AG08396 (cell line): ENCODE measurements around the gene KLHL34.

Source experiments
- DNase-seq: peaks from one replicate; pipeline ENCODE4 v3.0.0; 2012; ENCODE audit warnings: low spot score, mixed read lengths

KLHL34 gene, protein sequence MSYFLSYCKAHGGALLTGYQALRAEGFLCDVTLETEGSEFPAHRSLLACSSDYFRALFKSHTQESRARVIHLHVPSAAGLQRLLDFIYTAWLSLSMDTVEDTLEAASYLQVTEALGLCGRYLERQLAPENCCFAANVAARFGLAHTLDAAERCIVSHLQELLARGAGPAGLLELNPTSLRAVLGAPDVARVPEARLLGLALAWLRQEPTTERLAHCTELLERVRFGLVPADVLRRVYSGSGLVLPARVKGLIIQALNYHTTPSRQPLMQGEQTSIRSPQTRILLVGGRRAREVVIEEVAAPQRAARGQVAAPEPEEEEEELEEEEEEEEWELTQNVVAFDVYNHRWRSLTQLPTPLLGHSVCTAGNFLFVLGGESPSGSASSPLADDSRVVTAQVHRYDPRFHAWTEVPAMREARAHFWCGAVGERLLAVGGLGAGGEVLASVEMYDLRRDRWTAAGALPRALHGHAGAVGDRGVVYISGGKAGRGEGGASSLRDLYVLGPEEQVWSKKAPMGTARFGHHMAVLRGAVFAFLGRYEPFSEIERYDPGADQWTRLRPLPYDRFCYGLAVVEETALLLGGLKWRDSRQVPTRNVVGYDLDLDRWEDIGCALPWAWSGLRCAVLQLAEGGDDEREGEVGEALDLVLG

DNA sequence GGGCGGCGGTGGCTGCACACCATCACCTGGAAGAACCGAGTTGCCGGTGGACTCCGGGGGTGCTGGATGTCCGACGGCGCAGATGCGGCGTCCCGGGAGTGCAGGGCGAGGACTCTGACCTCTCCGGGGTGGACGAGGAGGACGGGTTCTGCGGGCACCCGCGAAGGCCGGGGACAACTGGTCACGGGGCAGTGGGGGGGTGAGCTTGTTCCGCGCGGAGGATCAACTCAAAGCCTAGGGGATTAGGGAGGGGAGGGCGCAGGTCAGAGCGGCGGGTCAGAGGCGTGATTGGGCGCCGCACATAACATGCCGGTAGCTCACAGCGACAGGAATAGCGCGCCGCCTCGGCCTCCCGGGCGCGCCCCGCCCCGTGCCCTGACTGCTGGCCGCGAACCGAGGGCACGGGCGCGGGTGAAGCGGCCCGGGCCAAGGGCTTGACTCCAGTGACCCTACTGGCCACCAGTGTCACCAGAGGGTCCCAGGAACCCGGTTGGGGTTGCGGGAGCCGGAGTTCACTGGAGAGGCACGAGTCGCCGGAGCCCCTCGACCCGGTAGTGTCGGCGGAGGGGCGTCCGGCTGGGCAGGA is at the start of gene KLHL34:
Gene KLHL34 (minus strand): TSS at position 179 of the 586 bp plus-strand sequence. CDS start 542 bp downstream, outside the sequence.
- no peak for DNase-seq

DNA sequence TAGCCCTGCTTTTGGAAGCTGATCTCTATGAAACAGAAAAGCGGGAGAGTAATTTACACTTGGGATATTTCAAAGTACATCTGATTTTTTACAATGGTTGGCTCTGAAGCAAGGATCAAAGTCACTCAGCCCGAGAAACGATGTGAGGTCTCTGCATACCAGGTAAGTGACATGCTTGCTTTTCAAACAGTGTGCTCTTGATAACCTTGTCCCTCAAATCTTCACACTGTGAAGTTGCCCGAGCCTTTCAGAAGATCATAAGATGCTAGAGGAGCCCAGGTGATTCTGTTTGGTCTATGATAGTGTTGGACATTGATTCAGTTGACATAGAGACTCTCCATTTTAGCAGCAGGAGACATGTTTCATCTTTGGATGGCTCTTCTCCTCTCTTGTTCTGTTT is 47.1 kb upstream of the KLHL34 start:
- no peak for DNase-seq

DNA sequence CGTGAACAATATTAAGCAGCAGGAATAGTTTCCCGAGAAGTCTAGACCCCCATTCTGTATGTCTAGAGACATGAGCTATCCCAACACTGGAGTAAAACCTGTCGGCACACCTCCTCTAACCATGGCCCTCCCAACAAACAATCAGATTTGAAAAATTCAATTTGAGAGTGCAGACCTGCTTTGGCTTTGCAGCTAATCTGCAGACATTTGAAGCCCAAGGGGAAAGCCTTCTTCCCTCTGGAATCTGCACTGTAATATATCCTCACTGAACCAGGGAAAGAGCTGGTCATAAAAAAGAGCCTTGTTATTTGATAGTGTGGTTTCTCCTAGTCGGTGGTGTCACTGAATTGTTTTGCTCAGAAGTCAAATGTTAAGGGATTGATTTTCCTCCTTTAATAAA is 44.6 kb upstream of the KLHL34 start:
- no peak for DNase-seq

DNA sequence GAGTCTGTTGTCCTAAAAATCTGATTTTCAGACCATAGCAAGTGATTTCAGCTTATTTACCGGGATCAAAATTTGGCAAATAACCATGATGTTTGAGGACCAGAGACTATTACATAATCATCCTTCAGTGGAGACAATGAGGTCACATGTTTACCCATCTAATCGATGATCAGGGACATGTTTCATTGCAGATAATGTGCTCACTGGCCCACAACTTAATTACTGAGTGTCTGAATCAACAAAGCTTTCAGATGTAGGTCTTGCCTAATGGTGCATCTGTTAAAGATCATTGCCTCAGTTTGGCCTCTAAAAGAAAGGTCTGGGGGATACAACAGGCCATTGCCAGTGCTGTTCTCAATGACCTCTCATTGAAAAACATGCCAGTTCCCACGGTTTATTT is 42.8 kb upstream of the KLHL34 start:
- DNase-seq = no peak

DNA sequence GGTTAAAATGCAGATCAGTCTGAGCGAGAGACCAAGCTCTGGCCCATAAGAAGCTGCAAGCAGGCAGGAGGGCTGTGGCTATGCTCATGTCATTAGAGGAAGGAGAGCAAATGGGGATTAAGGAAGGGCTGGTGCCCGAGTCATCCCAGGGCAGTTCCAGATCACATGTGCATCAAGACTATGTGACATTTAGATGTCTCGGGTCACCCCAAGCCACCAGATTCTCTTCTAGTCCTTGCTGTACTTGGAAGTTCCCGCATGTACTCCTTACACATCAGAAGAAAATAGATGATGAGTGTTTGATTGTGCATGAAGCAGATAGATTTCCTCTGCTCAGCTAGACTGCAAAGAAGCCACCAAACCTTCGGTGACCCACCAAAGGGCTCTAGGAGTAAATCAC is 42.1 kb upstream of the KLHL34 start:
- DNase-seq = no peak

DNA sequence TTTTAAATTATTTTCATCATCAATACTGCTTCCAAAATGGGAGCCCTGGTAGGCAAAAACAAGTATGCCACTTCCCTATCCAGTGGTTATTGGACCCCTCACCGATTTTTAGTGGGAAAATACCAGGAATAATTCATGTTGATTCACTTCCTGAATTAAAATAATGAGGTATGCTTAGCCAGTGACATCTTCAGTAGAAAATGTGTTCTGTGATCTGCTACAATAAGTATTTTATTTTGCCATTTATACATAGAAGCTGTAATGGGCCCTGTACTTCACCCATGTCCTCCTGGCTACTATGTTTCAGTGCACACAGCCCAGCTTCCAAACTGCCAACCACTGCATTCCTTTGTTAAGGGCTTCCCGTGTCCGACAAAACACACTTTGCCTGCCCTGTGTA is 41.0 kb upstream of the KLHL34 start:
- DNase-seq = no peak

DNA sequence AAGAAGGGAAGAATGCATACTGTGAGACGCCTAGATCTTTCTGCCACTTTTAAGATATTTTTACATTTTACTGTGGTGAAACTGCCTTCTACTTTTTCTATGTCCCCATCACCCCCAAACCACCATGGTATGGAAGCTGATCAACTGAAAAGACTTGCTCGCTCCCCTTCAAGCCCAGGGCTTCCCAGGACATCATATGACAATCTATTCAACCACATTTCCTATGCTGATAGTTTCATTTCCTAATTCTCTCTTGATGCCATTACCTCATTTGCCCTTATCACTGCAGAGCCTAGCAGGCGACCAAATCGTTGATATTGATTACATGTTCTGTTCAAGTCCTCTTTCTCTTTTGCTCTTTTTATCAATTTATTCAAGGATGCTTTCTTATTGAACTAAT is 40.1 kb upstream of the KLHL34 start:
- DNase-seq = no peak

DNA sequence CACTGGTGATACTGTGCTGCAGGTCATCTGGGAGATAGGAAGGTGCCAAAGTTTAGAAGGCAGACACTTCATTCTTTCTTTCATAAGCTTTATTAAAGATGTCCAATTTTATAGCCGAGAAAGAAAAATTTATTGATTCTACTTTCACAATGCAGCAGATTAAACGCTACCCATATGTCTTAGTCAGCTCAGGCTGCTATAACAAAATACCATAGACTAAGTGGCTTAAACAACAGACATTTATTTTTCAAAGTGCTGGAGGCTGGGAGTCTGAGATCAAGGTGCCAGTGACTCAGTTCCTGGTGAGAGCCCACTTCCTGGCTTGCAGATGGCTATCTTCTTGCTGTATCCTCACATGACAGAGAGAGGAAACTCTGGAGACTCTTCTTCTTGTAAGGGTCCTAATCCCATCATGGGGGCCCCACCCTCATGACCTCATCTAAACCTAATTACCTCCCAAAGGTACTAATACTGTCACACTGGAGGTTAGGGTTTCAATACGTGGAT is 33.4 kb upstream of the KLHL34 start:
- no peak for DNase-seq

DNA sequence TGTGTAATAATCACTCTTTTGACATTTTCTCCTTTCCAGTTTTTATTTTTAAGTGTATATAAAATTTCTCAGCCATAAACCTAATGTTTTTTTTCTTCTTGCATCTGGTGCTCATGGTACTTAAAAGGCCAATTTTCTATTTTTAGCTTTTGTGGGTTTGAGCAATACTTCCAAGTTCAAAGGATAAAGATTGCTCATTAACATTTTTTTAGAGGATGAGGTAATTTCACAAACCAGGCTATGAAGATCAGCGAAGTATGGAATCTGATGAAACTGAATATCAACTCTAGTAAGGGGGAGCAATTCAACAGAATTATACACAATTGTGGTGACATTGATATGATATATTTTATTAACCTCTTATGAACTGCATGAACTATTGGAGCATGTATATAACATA is 25.8 kb upstream of the KLHL34 start:
- no peak for DNase-seq

DNA sequence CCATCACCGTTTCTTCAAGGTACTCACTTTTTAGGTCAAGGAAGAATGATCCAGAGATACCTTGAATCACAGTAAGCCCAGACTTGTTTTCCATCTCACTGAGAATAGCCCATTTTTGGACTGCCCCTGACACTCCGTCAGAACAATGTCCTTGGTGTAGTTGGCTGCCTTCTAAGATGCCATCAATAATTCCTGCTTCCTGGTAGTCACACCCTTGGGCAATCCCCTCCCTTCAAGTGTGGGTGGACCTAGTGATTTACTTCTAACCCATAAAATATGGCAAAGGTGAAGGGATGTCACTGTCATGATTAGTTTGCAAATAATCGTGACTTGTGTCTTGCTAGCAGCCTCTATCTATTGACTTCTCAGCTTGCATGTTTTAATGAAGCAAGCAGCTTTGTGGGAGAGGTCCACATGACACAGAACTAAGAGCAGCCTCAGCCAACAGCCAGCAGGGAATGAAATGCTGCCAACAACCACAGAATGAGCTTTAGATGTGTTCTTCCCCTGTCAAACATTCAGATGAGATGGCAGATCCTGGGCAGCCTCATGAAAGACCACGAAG is 20.0 kb upstream of the KLHL34 start:
- no peak for DNase-seq

DNA sequence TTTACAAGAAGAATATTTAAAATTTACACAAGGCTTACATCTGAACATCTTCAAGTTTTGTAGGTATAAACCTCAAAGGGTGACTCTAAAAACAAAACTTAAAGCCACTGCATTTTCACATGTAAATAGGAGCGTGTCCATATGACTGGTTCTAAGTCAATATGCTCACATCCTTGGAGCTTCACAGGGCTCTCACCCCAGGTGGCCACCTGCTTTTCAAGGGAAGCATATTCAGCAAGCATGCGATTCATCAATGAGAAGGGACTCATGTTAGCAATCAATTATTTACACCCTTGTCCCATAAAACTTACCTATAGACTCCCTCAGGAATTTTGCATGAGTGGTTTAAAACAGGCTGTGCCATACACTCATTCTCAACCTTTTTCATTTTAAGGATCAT is 17.8 kb upstream of the KLHL34 start:
- no peak for DNase-seq

DNA sequence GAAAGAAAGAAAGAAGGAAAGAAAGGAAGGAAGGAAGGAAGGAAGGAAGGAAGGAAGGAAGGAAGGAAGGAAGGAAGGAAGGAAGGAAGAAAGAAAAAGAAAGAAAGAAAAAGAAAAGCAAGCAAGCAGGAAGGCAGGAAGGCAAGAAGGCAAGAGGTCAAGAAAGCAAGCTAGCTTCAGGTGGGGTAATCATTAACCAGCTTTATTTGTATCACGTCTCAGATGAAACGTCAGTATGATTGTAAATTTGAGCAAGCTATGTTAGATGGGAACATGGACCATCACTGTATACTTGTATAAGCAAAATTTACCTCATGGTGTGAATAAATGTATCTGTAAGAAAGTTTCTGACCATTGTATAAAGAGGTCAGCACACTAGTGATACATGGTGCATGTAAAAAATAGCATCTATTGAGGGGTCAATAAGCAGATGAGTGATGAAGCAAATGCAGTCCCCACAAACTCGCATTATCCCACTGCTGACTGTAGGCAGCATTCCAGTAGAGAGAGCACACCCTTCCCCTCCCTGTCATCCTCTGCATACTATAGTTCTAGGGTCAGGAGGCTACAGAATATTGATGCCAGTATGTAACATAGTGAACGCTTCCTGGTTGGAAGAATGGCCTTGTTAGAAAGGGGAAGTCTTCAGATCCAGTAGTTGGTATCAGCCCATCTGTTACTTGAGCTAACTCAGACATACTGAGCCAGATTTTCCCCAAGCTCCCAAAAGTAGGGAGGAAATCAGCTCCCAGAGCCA is 16.5 kb upstream of the KLHL34 start:
- DNase-seq = no peak

DNA sequence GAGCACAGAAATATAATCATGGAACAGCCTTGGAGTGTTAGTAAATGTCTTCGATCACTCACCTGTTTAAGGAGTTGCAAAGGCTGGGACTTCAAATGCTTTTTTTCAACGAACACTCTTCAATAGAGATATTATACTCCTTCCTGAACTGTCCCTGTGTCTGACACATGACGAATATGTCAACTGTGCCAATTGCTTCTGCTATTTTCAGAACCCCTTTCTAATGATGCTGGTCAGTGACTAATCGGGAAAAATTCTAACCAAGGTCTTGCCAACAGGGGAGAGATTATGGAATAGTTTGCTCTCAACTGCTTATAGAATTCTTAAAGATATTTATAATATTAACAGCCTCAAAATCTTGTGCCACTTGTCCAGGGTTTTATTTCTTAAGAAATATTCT is 8.5 kb upstream of the KLHL34 start:
- DNase-seq = no peak

DNA sequence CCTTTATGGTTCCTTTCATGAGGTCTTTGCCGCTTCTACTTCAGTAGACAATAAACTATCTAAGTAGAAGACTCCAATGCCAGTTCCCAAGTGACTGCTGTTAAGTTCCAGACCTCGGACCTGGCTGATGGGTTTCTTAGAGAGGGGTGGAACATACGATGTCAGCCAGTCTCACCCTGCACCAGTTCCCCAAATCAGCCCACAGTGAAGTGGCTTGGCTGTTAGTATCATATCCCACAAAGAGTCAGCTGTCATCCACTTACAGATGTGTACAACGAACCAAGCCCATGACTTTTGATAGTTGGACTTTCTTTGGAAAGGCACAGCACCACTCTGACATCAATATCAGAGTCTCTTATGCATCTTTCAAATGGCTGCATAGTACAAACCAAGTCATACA is 8.1 kb upstream of the KLHL34 start:
- DNase-seq = no peak

DNA sequence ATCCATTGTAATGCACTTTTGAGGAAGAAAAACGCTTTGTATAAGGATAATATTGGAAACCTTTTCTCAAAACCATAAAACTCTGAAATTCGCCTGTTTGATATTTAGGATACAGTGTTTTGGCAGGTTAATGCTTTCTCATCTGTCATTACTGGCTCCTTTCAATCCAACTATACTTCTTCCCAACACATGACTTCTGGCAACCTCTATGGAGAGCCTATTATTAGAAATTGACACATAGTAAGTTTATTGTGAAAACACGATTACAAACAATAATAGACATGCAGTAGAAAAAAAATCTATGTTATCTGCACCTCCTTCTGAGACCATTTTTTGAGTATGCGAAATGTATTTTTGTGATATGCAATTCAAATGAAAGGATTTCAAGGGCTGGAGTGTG is 4.6 kb upstream of the KLHL34 start:
- no peak for DNase-seq

DNA sequence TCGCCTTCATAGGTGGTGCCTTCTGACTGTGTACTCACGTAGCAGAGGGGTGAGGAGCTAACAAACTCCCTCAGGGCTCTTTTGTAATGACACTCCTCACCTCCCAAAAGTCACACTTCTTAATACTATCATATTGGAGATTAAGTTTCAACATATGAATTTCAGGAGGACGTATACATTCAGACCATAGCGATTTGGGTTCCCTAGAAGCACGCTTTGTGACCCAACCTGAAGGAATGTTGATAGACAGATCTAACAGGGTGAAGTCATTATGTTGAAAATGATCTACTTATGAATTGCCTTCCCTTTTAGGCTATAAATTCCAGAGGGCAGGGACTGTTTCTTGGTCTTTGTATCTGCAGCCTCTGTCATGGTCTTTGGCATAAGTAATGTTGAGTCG is 3.2 kb upstream of the KLHL34 start:
- DNase-seq = no peak

DNA sequence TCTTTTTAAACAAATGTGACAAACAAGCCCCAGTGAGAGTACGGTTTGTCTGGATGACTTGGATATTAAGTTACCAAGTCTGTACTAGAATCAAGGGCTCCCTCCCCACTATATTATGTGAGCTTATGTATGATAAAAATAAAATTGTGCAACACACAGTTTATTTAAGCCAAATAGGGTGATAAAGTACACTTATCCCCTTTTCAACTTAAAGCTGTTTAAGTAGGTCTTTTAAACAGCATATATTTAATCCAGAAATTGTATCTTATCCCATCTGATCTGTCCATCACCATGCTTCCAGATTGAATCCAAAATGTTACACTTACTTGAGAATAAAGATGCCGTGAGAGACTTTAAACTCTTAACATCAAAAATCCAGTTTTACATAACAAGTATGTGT is 2.0 kb upstream of the KLHL34 start:
- DNase-seq = no peak

DNA sequence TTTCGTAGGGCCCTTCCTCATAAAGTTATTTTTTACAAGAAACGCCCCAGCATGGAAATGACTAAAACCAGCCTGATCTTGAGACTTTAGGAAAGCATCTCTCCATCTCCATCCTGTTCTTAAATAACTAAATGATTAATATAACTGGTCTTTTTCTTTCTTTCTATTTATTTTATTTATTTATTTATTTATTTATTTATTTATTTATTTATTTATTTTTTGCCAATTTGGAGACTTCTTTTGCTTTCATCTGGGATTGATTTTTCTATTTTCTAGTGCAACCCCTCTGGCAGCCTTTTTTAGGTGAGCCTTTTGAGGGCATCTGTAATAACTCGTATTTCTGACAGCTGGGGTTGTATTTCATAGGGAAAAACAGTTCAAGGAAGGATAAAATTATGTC is 1.2 kb upstream of the KLHL34 start:
- no peak for DNase-seq

DNA sequence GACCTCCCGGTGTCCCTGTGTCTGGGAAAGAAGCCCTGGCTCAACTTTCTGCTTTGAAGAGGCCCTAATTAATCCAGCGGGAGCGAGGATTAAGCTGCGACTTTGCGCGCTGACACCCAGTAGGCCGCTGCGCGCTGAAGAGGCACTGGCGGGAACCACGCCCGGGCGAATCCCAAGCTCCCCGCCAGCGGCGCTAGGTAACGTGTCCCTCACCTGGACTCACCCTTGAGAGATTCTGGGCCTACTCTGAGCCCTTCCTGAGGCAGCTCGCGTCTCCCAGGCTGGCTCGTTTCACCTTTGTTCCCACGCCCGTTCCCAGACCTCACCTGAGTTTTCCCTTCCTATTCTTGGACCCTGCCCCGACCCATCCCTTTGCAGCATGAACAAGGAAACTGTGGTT is 616 bp upstream of the KLHL34 start:
- DNase-seq = no peak

DNA sequence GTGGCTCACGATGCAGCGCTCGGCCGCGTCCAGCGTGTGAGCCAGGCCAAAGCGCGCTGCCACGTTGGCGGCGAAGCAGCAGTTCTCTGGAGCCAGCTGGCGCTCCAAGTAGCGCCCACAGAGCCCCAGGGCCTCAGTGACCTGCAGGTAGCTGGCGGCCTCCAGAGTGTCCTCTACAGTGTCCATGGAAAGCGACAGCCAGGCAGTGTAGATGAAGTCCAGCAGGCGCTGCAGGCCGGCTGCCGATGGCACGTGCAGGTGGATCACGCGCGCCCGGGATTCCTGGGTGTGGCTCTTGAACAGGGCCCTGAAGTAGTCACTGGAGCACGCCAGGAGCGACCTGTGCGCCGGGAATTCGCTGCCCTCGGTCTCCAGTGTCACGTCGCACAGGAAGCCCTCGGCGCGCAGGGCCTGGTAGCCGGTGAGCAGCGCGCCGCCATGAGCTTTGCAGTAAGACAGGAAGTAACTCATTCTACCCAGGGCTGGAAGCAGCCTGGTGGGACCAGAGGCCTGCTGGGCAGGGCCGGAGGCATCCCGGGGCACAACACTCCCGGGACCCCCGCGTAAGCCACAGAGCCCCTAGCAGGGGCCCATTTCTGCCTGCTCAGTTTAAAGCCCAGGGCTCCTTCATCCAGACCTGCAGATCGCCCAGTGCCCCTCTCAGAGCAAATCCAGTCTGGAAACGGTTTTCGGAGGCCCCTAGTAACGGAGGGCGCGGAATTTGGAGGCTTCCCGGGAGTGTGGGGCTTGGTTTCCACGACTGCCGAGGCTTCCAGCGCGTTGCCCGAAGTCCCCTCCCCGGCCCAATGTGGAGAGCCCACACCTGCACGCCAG is 595 bp downstream of the KLHL34 start:
- DNase-seq = no peak

DNA sequence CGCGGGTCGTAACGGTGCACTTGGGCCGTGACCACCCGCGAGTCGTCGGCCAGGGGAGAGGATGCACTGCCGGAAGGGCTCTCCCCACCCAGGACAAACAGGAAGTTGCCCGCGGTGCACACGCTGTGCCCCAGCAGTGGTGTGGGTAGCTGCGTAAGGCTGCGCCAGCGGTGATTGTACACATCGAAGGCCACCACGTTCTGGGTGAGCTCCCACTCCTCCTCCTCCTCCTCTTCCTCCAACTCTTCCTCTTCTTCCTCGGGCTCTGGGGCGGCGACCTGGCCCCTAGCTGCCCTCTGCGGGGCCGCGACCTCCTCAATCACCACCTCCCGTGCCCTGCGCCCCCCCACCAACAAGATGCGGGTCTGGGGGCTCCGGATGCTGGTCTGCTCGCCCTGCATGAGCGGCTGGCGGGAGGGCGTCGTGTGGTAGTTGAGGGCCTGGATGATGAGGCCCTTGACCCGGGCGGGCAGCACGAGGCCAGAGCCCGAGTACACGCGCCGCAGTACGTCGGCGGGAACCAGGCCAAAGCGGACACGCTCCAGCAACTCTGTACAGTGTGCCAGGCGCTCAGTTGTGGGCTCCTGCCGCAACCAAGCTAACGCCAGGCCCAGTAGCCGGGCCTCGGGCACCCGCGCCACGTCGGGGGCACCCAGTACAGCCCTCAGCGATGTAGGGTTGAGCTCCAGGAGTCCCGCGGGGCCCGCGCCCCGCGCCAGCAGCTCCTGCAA is 1.4 kb downstream of the KLHL34 start:
- no peak for DNase-seq
